Right renal cortex interstitium (tissue), 3 donors: ENCODE data around the gene SLC16A12. TPM values are rescaled to one million over a fixed set of nuclear protein-coding genes. Genes with fewer than 3 reads are reported as not detected.
"Not testable (repeated sequence)": the region's sequence is repeated elsewhere in the genome, so short reads cannot be mapped to it uniquely, and the experiment has no call there.

Experiments
- DNase-seq, 3 donors: peaks; one replicate each; pipeline ENCODE4 v3.0.0-alpha.2; 2013; ENCODE audit warnings: low read depth in 3 of 3, low spot score in 2 of 3
- polyA plus RNA-seq, 3 donors: library from polyadenylated mRNA; unstranded; fragments of 120-200 nt; gene quantifications; one replicate each; pipeline ENCODE4 v1.2.1, GENCODE V29; 2013; ENCODE audit not compliant: insufficient read length in 3 of 3

Gene SLC16A12
- polyA plus RNA-seq, 3 donors = 27.8 to 34.1 (median 33.0) TPM

- no peak for DNase-seq
Observed at GRCh38 chr10:89549510-89549909, 14.1 kb upstream of the SLC16A12 start.

GRCh38 chr10:89548673-89549072 lies 13.3 kb upstream of the SLC16A12 start:
- no peak for DNase-seq

- no peak for DNase-seq
Observed at GRCh38 chr10:89547853-89548513, 12.6 kb upstream of the SLC16A12 start.

GRCh38 chr10:89546651-89547050 lies 11.3 kb upstream of the SLC16A12 start:
- not testable (repeated sequence) for DNase-seq

- DNase-seq = no peak
Observed at GRCh38 chr10:89543841-89544240, 8.4 kb upstream of the SLC16A12 start.

GRCh38 chr10:89540420-89540949 lies 5.1 kb upstream of the SLC16A12 start:
- DNase-seq = no peak

GRCh38 chr10:89537364-89537763 lies 2.0 kb upstream of the SLC16A12 start:
- no peak for DNase-seq

GRCh38 chr10:89536013-89536354 lies 590 bp upstream of the SLC16A12 start:
- DNase-seq = no peak

GRCh38 chr10:89534826-89535166 lies 598 bp downstream of the SLC16A12 start:
- DNase-seq = no peak

- DNase-seq = no peak
Observed at GRCh38 chr10:89532476-89532875, 2.9 kb downstream of the SLC16A12 start.

- no peak for DNase-seq
Observed at GRCh38 chr10:89531359-89531758, 4.0 kb downstream of the SLC16A12 start.

GRCh38 chr10:89529711-89530110 lies 5.7 kb downstream of the SLC16A12 start:
- not testable (repeated sequence) for DNase-seq

- no peak for DNase-seq
Observed at GRCh38 chr10:89526358-89526757, 9.0 kb downstream of the SLC16A12 start.

- DNase-seq = no peak
Observed at GRCh38 chr10:89525556-89525955, 9.8 kb downstream of the SLC16A12 start.

- no peak for DNase-seq
Observed at GRCh38 chr10:89524279-89524678, 11.1 kb downstream of the SLC16A12 start.

GRCh38 chr10:89523274-89523673 lies 12.1 kb downstream of the SLC16A12 start:
- no peak for DNase-seq

GRCh38 chr10:89522463-89522862 lies 12.9 kb downstream of the SLC16A12 start:
- no peak for DNase-seq

- no peak for DNase-seq
Observed at GRCh38 chr10:89521368-89521767, 14.0 kb downstream of the SLC16A12 start.

GRCh38 chr10:89520706-89521105 lies 14.7 kb downstream of the SLC16A12 start:
- DNase-seq = no peak

GRCh38 chr10:89518876-89519842 lies 16.2 kb downstream of the SLC16A12 start:
- DNase-seq = no peak

- no peak for DNase-seq
Observed at GRCh38 chr10:89518108-89518507, 17.3 kb downstream of the SLC16A12 start.
